Measurements from ENCODE around the gene SKA1.
"Not testable (repeated sequence)": the region's sequence is repeated elsewhere in the genome, so short reads cannot be mapped to it uniquely, and the experiment has no call there.

The SKA1 gene

DNA sequence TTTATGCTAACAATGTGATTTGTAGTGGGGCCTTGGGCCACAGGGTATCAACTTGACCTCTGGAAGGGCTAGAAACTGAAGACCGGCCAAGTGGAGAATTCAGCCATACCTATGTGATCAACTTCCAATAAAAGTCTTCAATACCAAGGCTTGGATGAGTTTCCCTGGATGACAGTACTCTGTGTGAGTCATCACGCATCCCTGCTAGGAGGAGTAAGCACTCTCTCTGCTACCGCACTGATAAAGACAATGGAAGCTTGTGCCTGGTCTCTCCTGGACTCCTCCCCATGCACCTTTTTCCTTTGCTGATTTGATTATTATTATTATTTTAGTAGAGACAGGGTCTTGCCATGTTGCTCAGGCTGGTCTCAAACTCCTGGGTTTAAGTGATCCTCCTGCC is 58.1 kb downstream of the SKA1 start:
- no peak for DNase-seq

DNA sequence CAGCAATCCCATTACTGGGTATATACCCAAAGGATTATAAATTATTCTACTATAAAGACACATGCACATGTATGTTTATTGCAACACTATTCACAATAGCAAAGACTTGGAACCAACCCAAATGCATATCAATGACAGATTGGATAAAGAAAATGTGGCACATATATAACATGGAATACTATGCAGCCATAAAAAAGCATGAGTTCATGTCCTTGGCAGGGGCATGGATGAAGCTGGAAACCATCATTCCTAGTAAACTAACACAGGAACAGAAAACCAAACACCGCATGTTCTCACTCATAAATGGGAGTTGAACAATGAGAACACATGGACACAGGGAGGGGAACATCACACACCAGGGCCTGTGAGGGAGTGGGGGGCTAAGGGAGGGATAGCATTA is 61.9 kb downstream of the SKA1 start:
- DNase-seq: not testable (repeated sequence)

DNA sequence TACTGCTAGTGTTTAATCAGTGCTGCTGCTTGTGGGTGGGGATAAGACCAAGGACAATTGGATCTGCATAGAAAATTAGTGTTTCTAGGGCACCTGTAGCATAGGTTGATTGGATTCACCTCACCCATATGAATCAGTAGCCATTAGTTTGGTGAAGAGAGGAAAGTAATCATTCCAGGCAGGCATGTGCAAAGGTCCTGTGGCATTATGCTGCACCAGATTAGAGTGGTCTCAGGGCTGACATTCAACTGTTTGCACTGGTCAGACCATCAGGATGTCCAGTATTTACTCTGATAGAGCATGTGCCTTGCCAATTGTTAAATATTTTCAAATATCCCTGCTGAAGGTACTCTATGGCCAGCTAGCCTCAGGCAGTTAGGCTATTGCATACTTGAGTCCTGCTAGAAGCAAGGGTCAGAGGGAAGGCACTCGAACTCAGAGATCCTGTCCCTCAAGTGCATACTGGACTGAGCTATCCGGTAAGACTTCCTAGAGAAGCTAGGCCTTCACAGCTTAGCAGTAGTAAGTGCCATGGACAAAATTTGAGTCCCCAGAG is 64.7 kb downstream of the SKA1 start:
- no peak for DNase-seq

DNA sequence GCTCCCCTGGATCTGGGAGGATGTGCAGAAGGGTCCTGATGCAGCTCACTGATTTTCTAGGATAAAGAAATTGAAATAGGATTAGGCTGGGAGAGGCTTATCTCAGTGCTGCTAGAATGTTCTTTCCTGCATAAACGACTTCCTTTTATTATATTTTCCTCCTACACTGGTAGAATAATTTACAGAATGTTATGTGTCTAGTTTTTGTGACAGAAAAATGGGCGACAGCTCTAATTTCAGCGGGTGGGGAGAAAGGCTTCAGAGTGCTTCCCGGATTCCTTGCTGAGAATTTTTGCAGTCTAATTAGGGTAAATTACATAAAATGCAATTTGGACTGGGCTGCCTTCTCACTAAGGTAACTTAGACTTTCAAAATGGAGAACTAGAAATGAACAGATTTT is 66.2 kb downstream of the SKA1 start:
- DNase-seq: no peak

DNA sequence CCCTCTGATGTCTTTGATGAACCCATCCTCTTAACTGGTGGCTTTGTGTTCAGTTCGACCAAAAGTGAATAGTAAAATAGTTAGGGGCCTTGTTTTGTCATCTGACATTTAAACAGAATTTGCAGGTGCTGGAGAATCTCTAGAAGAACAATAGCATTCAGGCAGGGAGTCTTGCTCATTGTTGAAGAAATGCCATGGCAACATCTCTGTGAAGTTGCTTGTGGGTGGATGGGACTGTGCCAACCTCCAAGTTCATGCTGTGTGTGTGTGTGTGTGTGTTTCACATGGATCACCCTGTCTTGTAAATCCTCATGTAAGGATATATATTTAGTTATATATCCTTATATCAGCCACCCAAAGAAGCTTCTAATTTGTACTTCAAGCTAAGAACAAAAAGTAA is 66.7 kb downstream of the SKA1 start:
- no peak for DNase-seq
